AG04450 (cell line): Measurements from ENCODE around the gene HIF3A. TPM values are rescaled to one million over a fixed set of nuclear protein-coding genes. Genes with fewer than 3 reads are reported as not detected.

Source experiments
- CTCF ChIA-PET: fragments of 300-600, 350-600 bp; formaldehyde crosslinking; extraction: SDS; loops from one replicate; lab custom pipeline; 2022; ENCODE audit warnings: antibody characterized with exemption, inconsistent platforms; lab: Charles Lee
- POLR2A ChIA-PET: fragments of 350-600 bp; formaldehyde crosslinking; extraction: SDS; loops from one replicate; lab custom pipeline; 2021; ENCODE audit warnings: antibody characterized with exemption, inconsistent platforms; lab: Yijun Ruan, JAX
- DNase-seq: peaks from one replicate; pipeline ENCODE4 v3.0.0-alpha.2; 2011; ENCODE audit warnings: low read depth, low spot score
- H3K27ac ChIP-seq: one replicate; pipeline ENCODE4 v1.5.1; 2012; ENCODE audit warnings: low read depth, low read length, control low read depth
- H3K27me3 ChIP-seq: one replicate; pipeline ENCODE4 v1.6.0; 2012; ENCODE audit warnings: low read length; ENCODE audit not compliant: control insufficient read depth, insufficient read depth
- H3K4me3 ChIP-seq: 2 replicates; pipeline ENCODE4 v1.5.1; 2011; ENCODE audit warnings: mild to moderate bottlenecking, low read depth, low read length, control low read depth
- H3K9me3 ChIP-seq: 2 replicates; pipeline ENCODE4 v1.5.1; 2012; ENCODE audit warnings: low read length; ENCODE audit not compliant: control insufficient read depth, insufficient read depth
- polyA plus RNA-seq: library from polyadenylated mRNA; depleted of rRNA; stranded (reverse); fragments of >200 nt; gene quantifications from 2 replicates; pipeline ENCODE4 v1.2.3, GENCODE V29; 2011
- TF ChIP-seq, protein P1 (sequence below): IDR thresholded peaks from 2 replicates; pipeline ENCODE4 v1.5.1; 2011; ENCODE audit warnings: low read depth, low read length, control low read depth, inconsistent platforms

HIF3A gene
- polyA plus RNA-seq, 1 experiment: 0.21 TPM

DNA sequence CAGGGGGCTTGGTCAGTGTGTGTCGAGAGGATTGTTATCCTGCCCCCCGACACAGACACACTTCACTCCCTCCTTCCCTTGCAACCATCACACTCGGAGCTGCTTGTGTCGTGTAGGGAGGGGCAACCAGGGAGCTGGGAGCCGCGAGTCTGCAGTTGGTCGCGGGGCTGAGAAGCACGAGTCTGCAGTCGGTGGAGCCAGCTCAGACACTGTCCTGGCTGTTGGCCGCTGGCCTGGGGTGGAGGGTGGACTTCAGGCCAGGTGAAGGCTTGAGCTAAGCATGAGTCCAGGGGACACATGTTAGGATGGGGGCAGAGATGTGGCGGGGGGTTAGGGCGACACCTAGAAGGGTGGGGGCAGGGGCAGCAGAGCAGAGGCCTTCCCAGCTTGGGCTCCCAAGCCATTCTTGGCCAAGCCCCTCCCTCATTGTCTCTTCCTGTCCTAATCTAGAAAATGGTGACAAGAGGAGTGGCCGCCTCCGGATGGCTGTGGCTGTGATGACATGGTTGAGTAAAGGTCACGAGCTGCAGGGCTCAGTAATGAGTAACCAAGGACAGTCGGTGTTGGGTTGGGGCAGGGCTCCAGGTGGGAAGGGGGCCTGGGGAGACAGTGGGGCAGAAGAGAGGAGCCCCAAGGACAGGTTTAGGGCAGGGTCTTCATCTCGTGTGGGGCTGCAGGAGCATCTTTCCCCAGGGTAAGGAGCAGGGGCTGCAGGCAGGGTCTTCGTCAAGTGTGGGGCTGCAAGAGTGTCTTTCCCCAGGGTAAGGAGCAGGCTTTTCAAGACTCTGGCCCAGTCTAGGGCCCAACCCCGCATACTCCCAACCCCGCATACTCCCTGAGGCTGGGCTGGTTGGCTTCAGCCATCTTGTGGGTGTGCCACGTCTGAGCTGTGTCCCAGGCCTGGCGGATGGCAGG, 58.6 kb downstream of the HIF3A start:
- Histone ChIP-seq H3K27ac (no peak overlapping the region), H3K9me3 (no peaks in the 10 kb centered on the region; the same call in 1 of the 2 replicates), H3K27me3 (no peaks in the 10 kb centered on the region), H3K4me3 (no peak overlapping the region)
- CTCF ChIA-PET: interaction anchor here (0.8 to 1.7 kb wide), 3 partner anchors 9 to 75 kb away, joined by 7 to 9 read pairs (median 7); partner anchors contain the start of gene PPP5C
- TF ChIP-seq, protein P1, sequence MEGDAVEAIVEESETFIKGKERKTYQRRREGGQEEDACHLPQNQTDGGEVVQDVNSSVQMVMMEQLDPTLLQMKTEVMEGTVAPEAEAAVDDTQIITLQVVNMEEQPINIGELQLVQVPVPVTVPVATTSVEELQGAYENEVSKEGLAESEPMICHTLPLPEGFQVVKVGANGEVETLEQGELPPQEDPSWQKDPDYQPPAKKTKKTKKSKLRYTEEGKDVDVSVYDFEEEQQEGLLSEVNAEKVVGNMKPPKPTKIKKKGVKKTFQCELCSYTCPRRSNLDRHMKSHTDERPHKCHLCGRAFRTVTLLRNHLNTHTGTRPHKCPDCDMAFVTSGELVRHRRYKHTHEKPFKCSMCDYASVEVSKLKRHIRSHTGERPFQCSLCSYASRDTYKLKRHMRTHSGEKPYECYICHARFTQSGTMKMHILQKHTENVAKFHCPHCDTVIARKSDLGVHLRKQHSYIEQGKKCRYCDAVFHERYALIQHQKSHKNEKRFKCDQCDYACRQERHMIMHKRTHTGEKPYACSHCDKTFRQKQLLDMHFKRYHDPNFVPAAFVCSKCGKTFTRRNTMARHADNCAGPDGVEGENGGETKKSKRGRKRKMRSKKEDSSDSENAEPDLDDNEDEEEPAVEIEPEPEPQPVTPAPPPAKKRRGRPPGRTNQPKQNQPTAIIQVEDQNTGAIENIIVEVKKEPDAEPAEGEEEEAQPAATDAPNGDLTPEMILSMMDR: no peak
- no peak for DNase-seq
- POLR2A ChIA-PET: no interaction called here

DNA sequence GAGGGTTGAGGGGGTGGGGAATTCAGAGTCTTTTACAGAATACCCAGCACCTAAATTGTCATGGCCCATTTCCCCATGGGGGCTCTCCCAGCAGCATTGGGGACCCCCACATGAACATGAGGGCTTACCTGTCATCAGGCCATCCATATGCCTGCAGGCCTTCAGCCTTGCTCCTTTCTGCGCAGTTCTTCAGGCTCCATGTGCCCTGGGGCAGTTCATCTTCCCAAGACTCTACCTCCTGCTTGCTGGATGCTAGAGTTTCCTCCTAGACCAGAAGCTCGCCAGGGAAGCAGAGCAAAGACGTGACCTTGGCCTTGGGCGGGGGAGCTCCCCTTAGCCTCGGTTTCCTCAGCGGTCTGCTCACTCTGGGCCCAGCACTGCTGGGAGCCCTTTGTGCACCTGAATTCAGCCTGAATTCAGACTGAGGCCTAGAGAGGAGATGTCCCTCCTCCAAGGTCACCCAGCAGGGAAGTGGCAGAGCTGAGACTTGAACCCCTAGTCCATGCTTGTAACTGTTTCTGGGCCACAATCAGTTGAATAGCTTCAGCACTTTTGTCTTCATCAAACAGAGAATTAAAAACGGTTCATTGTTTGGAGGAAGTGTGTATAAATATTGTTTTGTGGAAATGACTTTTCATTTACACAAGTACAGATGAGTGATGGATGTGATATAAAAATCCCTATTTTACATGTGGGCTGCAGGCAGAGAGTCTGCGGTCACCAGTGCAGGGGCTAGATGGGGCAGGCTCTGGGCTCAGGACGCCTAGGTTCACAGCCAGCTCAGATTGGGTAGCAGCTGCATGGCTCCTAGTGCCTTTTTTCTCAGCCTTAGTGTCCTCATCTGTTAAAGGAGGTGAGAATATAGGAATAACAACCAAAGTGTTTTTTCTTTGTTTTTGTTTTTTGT, 59.6 kb downstream of the HIF3A start:
- CTCF ChIA-PET: interaction anchor here (0.8 to 1.7 kb wide), 4 partner anchors 8 to 40 kb away, joined by 3 to 9 read pairs (median 5); partner anchors contain the start of gene PPP5C

DNA sequence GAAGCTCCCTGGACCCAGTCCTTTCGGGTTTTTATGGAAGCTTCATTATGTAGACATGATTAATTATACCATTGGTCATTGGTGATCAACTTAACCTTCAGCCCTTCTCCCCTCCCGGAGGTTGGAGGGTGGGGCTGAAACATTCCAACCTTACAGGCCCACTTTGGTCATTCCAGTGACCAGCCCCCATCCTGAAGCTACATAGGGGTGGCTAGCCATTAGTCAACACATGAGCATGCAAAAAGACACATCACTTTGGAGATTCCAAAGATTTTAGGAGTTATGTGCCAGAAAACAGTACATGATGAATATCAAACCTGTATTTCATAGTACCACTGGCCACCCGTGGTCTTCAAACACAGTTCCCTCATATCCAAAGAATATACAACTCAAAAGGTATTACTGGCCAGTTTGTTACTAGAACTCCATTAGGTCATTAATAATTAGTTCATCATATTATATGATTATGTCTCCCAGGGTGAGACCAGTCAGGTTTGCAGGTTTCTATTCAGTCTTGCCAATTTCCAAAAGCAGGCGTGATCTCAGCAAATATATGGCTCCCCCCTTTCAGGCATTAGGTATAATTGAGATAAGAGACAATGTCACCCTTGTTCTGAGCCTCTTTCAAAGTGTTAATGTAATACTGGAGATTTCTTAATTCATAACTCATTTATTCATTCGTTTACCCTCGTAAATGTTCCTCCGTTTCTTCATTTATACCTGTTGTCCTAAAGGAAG, 61.2 kb downstream of the HIF3A start:
- TF ChIP-seq, protein P1: no peak
- DNase-seq: no peak
- Histone ChIP-seq H3K4me3 (no peak overlapping the region), H3K9me3 (no peaks in the 10 kb centered on the region; the same call in 1 of the 2 replicates), H3K27ac (no peak overlapping the region), H3K27me3 (no peaks in the 10 kb centered on the region)
- ChIA-PET CTCF (interaction anchor here (1.4 to 2.5 kb wide), 2 partner anchors 11 to 179 kb away, joined by 3 to 8 read pairs; partner anchors contain the start of gene PPP5C), POLR2A (interaction anchor here (0.5 to 0.8 kb wide), 4 partner anchors 12 to 500 kb away, joined by 3 to 4 read pairs (median 3); no protein-coding TSS in a partner anchor)

More for the DNA sequence above, 59.6 kb downstream of the HIF3A start:
- Histone ChIP-seq H3K9me3 (no peaks in the 10 kb centered on the region; the same call in 1 of the 2 replicates), H3K4me3 (no peak overlapping the region), H3K27me3 (no peaks in the 10 kb centered on the region), H3K27ac (no peak overlapping the region)
- POLR2A ChIA-PET: interaction anchor here (1.1 kb wide), 1 partner anchor 12 kb away, joined by 3 read pairs; no protein-coding TSS in a partner anchor
- TF ChIP-seq, protein P1: no peak
- DNase-seq: no peak

DNA sequence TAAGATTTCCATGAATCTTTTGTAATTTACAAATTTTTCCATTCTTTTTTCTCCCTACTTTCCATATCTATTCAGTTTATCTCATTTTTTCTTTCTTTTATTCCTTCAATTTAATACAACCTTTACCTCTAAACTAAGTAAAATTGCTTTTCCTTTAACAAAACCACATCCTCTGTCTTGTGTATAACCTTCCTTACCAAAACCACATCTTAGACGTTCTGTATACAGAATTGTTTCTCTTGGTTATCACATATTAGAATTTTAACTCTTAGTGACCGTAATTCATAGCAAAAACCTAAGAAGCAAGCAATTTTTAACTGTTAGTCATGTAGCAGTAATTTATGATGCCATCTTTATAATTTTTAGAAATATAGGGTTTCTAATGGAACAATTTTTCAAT, 65.1 kb downstream of the HIF3A start:
- POLR2A ChIA-PET: interaction anchor here (0.6 kb wide), 1 partner anchor 54 kb away, joined by 4 read pairs; no protein-coding TSS in a partner anchor
- TF ChIP-seq, protein P1: no peak
- Histone ChIP-seq H3K9me3 (no peaks in the 10 kb centered on the region), H3K27ac (no peak overlapping the region), H3K4me3 (no peak overlapping the region), H3K27me3 (no peaks in the 10 kb centered on the region)
- CTCF ChIA-PET: interaction anchor here (0.6 to 1.6 kb wide), 5 partner anchors 15 to 762 kb away, joined by 3 to 6 read pairs (median 3); partner anchors contain the start of gene PPP5C
- DNase-seq: no peak
